A673 (cell line): Measurements from ENCODE around the gene SFXN5. TPM values are rescaled to one million over a fixed set of nuclear protein-coding genes. Genes with fewer than 3 reads are reported as not detected.

Source experiments
- BruUV-seq: library from RNA; stranded (reverse); fragments of 400-500 nt; replicated peaks from 2 replicates; lab custom pipeline; 2021; lab: Mats Ljungman, UMichigan
- CTCF ChIA-PET: fragments of 300-600 bp; sonication (Branson Sonifier 250); formaldehyde crosslinking; loops from one replicate; lab custom pipeline; 2022; ENCODE audit warnings: antibody characterized with exemption; lab: Charles Lee
- POLR2A ChIA-PET: fragments of 300-600 bp; sonication (Branson Sonifier 250); formaldehyde crosslinking; loops from one replicate; lab custom pipeline; 2022; ENCODE audit warnings: antibody characterized with exemption; ENCODE audit not compliant: low non-redundant PET; lab: Charles Lee
- DNase-seq: peaks from one replicate; pipeline ENCODE4 v3.0.0-alpha.2; 2015; ENCODE audit warnings: low spot score
- H3K27ac ChIP-seq: fragments of 200-600 bp; sonication (generic); 2 replicates; pipeline ENCODE4 v1.5.1; 2016; ENCODE audit warnings: mixed run types, low read depth, mild to moderate bottlenecking, mixed read lengths, antibody characterized with exemption, low read length; ENCODE audit not compliant: poor library complexity, severe bottlenecking
- H3K27me3 ChIP-seq: fragments of 200-600 bp; sonication (generic); replicated peaks from 2 replicates; pipeline ENCODE4 v1.6.1; 2017; ENCODE audit warnings: mixed run types, low read depth, mild to moderate bottlenecking, mixed read lengths, antibody characterized with exemption, low read length; ENCODE audit not compliant: insufficient read depth, poor library complexity
- H3K36me3 ChIP-seq: fragments of 200-600 bp; sonication (generic); 2 replicates; pipeline ENCODE4 v1.6.1; 2016; ENCODE audit warnings: mixed run types, mild to moderate bottlenecking, mixed read lengths, antibody characterized with exemption, low read length; ENCODE audit not compliant: insufficient read depth, poor library complexity, severe bottlenecking
- H3K4me1 ChIP-seq: fragments of 200-600 bp; sonication (generic); 2 replicates; pipeline ENCODE4 v1.6.1; 2017; ENCODE audit warnings: mixed run types, mild to moderate bottlenecking, mixed read lengths, antibody characterized with exemption, low read length; ENCODE audit not compliant: insufficient read depth, poor library complexity, severe bottlenecking
- H3K4me3 ChIP-seq: fragments of 200-600 bp; sonication (generic); 2 replicates; pipeline ENCODE4 v1.5.1; 2016; ENCODE audit warnings: low read depth, mixed run types, mild to moderate bottlenecking, mixed read lengths, low read length; ENCODE audit not compliant: poor library complexity, severe bottlenecking
- H3K9me3 ChIP-seq: fragments of 200-600 bp; sonication (generic); 2 replicates; pipeline ENCODE4 v1.6.1; 2016; ENCODE audit warnings: mixed run types, low read depth, mild to moderate bottlenecking, mixed read lengths, antibody characterized with exemption, low read length; ENCODE audit not compliant: poor library complexity, severe bottlenecking
- CTCF ChIP-seq: fragments of 300-800, 200-600 bp; sonication (generic); conservative IDR thresholded peaks from 2 replicates; pipeline ENCODE4 v1.5.1; 2017; ENCODE audit warnings: low read depth, mild to moderate bottlenecking, antibody characterized with exemption, low read length, moderate library complexity, mixed read lengths
- EZH2 ChIP-seq: fragments of 200-600 bp; sonication (generic); IDR thresholded peaks from 2 replicates; pipeline ENCODE4 v1.6.1; 2017; ENCODE audit warnings: borderline replicate concordance, low read depth, mild to moderate bottlenecking, mixed read lengths, antibody characterized with exemption, low read length; ENCODE audit not compliant: poor library complexity, severe bottlenecking
- intact Hi-C: fragments of 100-400 bp; cut with micrococcal nuclease; formaldehyde crosslinking; loops from one replicate; pipeline ENCODE4 v1.10.0; 2022; ENCODE audit not compliant: unreplicated experiment
- total RNA-seq: library from RNA; stranded (reverse); gene quantifications from 2 replicates; pipeline ENCODE4 v1.2.3, GENCODE V29; 2021

The SFXN5 gene
- total RNA-seq, 1 experiment from 2014 or later = 23.1 TPM

DNA sequence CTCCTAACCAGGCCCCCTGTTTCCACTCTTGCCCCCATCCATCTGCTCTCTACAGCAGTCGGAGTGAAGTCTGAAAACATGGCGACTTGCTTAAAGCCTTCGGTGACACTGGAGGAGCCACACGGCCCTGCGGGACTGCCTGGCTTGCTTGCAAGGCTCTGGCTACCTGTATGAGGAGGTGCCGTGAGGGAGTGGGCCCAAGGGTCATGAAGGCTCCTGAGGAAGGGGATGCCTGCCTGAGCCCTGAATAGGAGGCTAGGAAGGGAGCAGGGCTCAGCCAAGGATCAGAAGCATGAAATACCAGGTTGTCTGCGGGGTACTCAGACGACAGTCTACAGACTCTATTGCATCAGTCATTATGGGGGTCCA, 78.8 kb downstream of the SFXN5 start:
- no TSS peak for BruUV-seq
- DNase-seq = no peak

DNA sequence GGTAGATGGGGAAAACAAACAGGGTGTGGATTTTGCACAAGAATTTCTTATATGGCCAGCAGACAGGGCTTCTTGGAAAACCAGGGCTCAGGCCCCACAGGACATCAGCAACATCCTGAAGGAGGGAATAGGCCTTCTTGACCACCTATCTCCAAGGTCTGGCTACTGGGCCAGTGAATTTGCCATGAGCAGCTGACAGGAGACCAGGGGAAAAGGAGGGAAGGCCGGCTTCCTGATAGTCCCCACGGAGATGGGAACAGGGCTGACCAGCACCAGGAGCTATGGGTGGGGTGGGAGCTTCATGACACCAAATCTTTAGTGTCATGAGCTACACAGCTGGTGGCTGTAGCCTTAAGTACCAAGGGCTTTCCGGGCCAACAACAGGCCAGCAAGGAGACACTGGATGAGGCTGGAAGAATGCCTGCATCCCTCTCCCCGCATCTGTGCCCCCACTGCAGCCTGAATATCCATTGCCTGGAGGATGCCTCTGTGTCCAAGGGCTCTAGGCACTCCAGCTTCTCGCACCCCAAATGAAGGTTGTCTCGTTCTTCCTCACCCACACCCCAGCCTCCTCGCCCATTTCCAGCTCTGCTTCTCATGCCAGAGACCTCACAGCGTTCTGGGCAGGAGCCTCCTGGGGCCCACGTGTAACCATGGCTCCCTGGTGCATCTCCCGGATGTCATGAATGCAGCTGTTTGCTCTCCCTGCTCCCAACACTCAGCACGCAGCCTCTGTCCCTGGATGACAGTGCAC, 79.4 kb downstream of the SFXN5 start:
- no peak overlapping the region for H3K4me3 ChIP-seq
- BruUV-seq = no TSS peak
- intact Hi-C loops = loop anchor here (2.0 kb wide), 1 partner anchor 79 kb away; the partner anchor contains the start of gene SFXN5
- H3K27me3 ChIP-seq = no peaks in the 10 kb centered on the region
- H3K4me1 ChIP-seq = no peaks in the 10 kb centered on the region
- CTCF ChIA-PET = no interaction called here
- no peak for DNase-seq
- POLR2A ChIA-PET = no interaction called here
- no peaks in the 10 kb centered on the region for H3K9me3 ChIP-seq
- TF ChIP-seq CTCF = no peak
- no peak overlapping the region for H3K27ac ChIP-seq
- H3K36me3 ChIP-seq = no peaks in the 10 kb centered on the region

More for the DNA sequence above, 78.8 kb downstream of the SFXN5 start:
- intact Hi-C loops = loop anchor here (1.0 to 2.0 kb wide), 2 partner anchors 78 to 185 kb away; partner anchors contain the start of gene SFXN5
- Histone ChIP-seq H3K4me3 (no peak overlapping the region), H3K9me3 (no peaks in the 10 kb centered on the region), H3K36me3 (no peaks in the 10 kb centered on the region), H3K27me3 (no peaks in the 10 kb centered on the region), H3K4me1 (no peaks in the 10 kb centered on the region), H3K27ac (no peak overlapping the region)
- TF ChIP-seq CTCF (no peak), EZH2 (no peak)
- POLR2A ChIA-PET = no interaction called here
- CTCF ChIA-PET = no interaction called here

GRCh38 chr2:72991439-72991725, 80.1 kb downstream of the SFXN5 start:
- ChIA-PET CTCF (no interaction called here), POLR2A (no interaction called here)
- no TSS peak for BruUV-seq
- no peak overlapping the region for H3K4me3 ChIP-seq
- DNase-seq = no peak
- no peak overlapping the region for H3K27ac ChIP-seq
- intact Hi-C loops = no loop called here
- H3K4me1 ChIP-seq = no peaks in the 10 kb centered on the region
- H3K9me3 ChIP-seq = no peaks in the 10 kb centered on the region
- H3K36me3 ChIP-seq = no peaks in the 10 kb centered on the region
- TF ChIP-seq EZH2 (no peak), CTCF (no peak)
- no peaks in the 10 kb centered on the region for H3K27me3 ChIP-seq
